IPS DF 19.7 (cell line): ENCODE data around the gene SHKBP1.

Experiments
- DNase-seq: peaks from one replicate; pipeline ENCODE4 v3.0.0-alpha.2; 2013; ENCODE audit warnings: low read depth, low spot score

SHKBP1 gene

DNA sequence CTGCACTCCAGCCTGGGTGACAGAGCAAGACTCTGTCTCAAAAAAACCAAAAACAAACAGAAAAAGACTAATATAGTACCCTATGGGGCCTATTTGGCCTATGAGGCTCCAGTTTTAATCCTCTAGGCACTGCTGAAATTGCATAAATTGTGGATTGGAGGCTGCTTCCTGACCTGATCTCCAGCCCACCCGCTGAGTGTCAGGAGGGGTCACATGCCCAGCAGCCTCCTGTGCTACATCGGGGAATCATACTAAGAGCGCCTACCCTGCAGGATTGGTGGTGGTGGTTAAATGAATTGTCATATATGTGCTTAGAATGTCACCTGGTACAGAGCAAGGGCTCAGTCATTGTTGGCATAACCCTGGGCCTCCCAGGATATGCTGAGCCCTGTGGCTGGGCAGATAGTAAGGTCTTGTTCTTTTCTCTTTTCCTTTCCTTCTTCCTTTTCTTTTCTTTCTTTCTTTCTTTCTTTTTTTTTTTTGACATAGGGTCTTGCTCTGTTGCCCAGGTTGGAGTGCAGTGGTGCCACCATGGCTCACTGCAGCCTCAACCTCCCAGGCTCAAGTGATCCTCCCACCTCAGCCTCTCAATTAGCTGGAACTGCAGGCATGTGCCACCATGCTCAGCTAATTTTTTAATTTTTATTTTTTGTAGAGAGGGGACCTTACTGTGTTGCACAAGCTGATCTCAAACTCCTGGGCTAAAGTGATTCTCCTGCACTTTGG, 55.8 kb downstream of the SHKBP1 start:
- DNase-seq: no peak

DNA sequence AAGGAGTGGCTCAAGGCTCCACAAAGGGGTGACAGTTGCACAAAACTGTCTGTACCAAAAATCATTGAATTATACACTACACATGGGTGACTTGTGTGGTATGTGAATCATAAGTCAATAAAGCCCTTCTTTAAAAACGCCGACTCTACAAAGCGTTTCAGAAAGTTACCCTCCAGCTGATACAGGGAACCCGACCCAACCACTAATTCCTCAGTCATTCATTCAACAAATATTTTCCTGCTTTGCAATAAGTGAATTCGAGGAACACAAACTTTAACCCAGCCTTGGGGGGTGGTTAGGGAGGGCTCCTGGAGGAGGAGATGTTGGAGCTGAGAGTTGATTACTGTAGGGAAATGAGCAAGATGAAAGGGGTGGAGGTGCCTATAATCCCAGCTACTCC, 56.5 kb downstream of the SHKBP1 start:
- DNase-seq: no peak

DNA sequence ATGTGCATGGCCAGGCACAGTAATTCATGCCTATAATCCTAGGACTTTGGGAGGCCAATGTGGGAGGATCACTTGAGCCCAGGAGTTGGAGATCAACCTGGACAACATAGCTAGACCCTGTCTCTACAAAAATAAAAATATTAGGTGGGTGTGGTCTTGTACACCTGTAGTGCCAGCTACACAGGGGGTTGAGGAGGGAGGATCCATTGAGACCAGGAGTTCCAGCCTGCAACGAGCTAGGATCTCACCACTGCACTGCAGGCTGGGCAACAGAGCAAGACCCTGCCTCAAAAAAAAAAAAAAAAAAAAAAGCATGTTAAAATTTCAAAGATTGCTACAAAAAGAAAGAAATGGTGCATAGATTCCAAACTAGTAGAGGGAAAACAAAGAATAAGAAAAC, 61.7 kb downstream of the SHKBP1 start:
- no peak for DNase-seq

DNA sequence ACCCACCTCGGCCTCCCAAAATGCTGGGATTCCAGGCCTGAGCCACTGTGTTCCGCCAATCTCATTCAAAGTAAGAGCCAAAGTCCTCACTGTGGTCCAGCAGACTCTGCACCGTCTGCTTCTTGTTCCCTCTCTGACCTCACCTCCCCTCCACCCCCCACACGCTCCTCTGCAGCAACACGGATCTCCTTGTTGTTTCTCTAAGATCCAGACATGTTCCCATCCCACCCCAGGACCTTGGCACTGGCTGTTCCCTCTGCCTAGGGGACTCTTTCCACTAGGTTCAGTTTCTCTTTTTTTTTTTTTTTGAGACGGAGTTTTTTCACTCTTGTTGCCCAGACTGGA, 62.9 kb downstream of the SHKBP1 start:
- no peak for DNase-seq

DNA sequence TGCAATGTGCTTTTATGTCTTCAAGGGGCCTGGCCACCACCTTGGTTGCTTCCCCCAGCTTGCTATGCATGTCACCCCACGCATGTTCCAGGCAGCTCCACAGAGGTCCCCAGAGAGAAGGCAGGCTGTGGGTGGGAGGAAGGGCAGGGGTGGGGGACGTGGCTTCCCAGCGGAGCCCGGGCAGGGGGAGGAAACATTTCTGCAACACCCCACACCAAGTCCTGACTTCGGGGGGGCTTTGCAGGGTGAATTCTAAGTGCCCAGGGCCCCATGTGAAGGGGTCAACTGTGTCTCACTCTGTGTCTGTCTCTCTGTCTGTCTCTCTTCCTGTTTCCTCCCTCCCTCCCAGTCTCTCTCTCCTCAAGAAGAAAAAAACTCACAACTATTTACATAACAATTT, 64.1 kb downstream of the SHKBP1 start:
- no peak for DNase-seq
